HepG2 (cell line): ENCODE data around the gene MAGIX. TPM values are rescaled to one million over a fixed set of nuclear protein-coding genes. Genes with fewer than 3 reads are reported as not detected.

ENCODE experiments used
- MED8 ChIP-seq: sonication (generic); formaldehyde crosslinking; IDR thresholded peaks from 2 replicates; pipeline ENCODE4 v1.8.1; 2023; ENCODE audit warnings: mild to moderate bottlenecking, missing genetic modification reagents; ENCODE audit not compliant: insufficient replicate concordance
- MTA1 ChIP-seq: sonication (generic); formaldehyde crosslinking; IDR thresholded peaks from 2 replicates; pipeline ENCODE4 v1.4.0; 2020; ENCODE audit warnings: missing genetic modification reagents, mild to moderate bottlenecking, borderline replicate concordance
- PRPF4 ChIP-seq: fragments of 200-400 bp; formaldehyde crosslinking; IDR thresholded peaks from 2 replicates; pipeline ENCODE4 v1.6.1; 2016; ENCODE audit warnings: low read length, low read depth; ENCODE audit not compliant: poor library complexity, severe bottlenecking
- TAF1 ChIP-seq: sonication (generic); formaldehyde crosslinking; IDR thresholded peaks from 2 replicates; pipeline ENCODE4 v1.4.0; 2020; ENCODE audit warnings: missing genetic modification reagents
- TCF7L2 ChIP-seq: IDR thresholded peaks from 2 replicates; pipeline ENCODE4 v1.6.1; 2011; ENCODE audit warnings: mild to moderate bottlenecking, low read depth, low read length, moderate library complexity
- polyA plus RNA-seq, 8 experiments: library from polyadenylated mRNA; depleted of rRNA in 3 of 8; stranded (reverse) in 7 of 8; unstranded in 1 of 8; fragments of >200 nt; fragmentation: Illumina TruSeq in 4 of 8; extraction: Trizol in 4 of 8; gene quantifications; 2 replicates each; pipeline versions ENCODE4 v1.2.1 to v1.2.3, GENCODE V29; 2011 to 2016; ENCODE audit warnings: low read depth in 4 of 8, missing spikeins in 1 of 8, mixed read lengths in 1 of 8; ENCODE audit not compliant: insufficient read depth in 1 of 8
- total RNA-seq, 5 experiments: library from RNA; depleted of rRNA; stranded (reverse); fragments of >200 nt; fragmentation: Illumina TruSeq; extraction: Trizol; gene quantifications; 2 replicates each; pipeline ENCODE4 v1.2.3, GENCODE V29; 2016; ENCODE audit warnings: low read depth in 1 of 5
- TF ChIP-seq, protein P1 (sequence below): fragments of 450-650 bp; IDR thresholded peaks from 2 replicates; pipeline ENCODE4 v1.6.1; 2017
- TF ChIP-seq, protein P2 (sequence below): sonication (generic); formaldehyde crosslinking; IDR thresholded peaks from 2 replicates; pipeline ENCODE4 v1.4.0; 2020; ENCODE audit warnings: missing genetic modification reagents
- TF ChIP-seq, protein P3 (sequence below): fragments of 450-650 bp; IDR thresholded peaks from 2 replicates; pipeline ENCODE4 v1.6.1; 2016
- TF ChIP-seq, protein P4 (sequence below): sonication (generic); formaldehyde crosslinking; IDR thresholded peaks from 2 replicates; pipeline ENCODE4 v1.8.1; 2023; ENCODE audit warnings: mild to moderate bottlenecking, missing genetic modification reagents
- TF ChIP-seq, protein P5 (sequence below): sonication (generic); formaldehyde crosslinking; IDR thresholded peaks from 2 replicates; pipeline ENCODE4 v1.5.1; 2020; ENCODE audit warnings: mild to moderate bottlenecking, moderate library complexity, missing genetic modification reagents
- TF ChIP-seq, protein P6 (sequence below): conservative IDR thresholded peaks from 2 replicates; pipeline ENCODE4 v1.6.1; 2018; ENCODE audit warnings: missing genetic modification reagents
- TF ChIP-seq, protein P7 (sequence below): sonication (generic); formaldehyde crosslinking; IDR thresholded peaks from 2 replicates; pipeline ENCODE4 v1.4.0; 2020; ENCODE audit warnings: missing genetic modification reagents, borderline replicate concordance

Gene MAGIX
- total and polyA plus RNA-seq, 2 of the 13 experiments (the other 11 are each of a cell fraction or from before 2014, with no cell fraction given), result 0.63 to 1.2 TPM

DNA sequence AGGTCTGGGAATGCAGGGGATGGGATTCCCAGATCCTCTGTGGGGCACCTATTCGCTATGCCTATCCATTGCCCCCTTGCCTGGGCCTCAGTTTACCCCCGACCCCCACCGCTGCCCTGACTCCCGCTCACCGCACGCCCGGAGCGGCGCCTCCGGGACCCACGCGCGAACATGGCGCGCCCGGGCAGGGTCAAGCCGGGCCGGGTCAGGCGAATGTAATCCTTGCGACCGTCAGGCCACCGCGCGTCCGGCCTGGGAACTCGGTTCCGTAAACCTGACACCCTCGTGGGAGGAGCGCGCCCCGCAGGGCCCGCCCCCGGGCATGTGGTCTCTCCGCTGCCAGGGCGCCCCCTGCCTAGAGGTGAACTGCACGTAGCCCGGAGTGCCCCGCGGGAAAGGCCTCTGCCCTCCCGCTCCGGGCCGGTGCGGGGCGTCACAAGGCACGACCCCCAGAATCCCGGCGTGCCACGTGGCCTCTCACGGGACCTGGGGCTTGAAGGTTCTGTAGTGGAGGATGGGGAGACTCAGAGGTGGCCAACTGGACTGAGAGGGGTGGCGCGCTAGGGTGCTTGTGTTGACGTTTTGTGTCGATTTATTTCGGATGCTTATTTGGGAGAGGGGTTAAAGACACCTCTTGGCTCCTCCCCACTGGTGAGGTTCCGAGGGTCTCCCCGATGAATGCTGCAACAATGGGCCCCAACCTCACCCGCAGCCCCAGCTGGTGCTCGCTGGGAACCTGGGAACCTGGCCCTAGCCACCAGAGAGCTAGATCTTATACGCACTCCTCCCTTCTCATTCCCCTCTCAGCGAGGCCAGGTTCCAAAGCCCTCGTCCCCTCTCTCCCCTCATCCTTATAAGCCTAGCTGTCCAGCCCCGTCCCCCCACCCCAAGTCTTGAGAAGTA, 23.8 kb downstream of the MAGIX start, which contains the start of gene PRICKLE3 (continued):
- TF ChIP-seq, protein P1, sequence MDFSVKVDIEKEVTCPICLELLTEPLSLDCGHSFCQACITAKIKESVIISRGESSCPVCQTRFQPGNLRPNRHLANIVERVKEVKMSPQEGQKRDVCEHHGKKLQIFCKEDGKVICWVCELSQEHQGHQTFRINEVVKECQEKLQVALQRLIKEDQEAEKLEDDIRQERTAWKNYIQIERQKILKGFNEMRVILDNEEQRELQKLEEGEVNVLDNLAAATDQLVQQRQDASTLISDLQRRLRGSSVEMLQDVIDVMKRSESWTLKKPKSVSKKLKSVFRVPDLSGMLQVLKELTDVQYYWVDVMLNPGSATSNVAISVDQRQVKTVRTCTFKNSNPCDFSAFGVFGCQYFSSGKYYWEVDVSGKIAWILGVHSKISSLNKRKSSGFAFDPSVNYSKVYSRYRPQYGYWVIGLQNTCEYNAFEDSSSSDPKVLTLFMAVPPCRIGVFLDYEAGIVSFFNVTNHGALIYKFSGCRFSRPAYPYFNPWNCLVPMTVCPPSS, result no peak
- TF ChIP-seq MED8 (CRISPR knock-in tag) (peak; percentile 42), PRPF4 (no peak), TCF7L2 (no peak), MTA1 (CRISPR knock-in tag) (no peak; the same call in 1 of the 2 replicates), TAF1 (peak; percentile 53; the same call in 1 of the 2 replicates)
- TF ChIP-seq, protein P2, sequence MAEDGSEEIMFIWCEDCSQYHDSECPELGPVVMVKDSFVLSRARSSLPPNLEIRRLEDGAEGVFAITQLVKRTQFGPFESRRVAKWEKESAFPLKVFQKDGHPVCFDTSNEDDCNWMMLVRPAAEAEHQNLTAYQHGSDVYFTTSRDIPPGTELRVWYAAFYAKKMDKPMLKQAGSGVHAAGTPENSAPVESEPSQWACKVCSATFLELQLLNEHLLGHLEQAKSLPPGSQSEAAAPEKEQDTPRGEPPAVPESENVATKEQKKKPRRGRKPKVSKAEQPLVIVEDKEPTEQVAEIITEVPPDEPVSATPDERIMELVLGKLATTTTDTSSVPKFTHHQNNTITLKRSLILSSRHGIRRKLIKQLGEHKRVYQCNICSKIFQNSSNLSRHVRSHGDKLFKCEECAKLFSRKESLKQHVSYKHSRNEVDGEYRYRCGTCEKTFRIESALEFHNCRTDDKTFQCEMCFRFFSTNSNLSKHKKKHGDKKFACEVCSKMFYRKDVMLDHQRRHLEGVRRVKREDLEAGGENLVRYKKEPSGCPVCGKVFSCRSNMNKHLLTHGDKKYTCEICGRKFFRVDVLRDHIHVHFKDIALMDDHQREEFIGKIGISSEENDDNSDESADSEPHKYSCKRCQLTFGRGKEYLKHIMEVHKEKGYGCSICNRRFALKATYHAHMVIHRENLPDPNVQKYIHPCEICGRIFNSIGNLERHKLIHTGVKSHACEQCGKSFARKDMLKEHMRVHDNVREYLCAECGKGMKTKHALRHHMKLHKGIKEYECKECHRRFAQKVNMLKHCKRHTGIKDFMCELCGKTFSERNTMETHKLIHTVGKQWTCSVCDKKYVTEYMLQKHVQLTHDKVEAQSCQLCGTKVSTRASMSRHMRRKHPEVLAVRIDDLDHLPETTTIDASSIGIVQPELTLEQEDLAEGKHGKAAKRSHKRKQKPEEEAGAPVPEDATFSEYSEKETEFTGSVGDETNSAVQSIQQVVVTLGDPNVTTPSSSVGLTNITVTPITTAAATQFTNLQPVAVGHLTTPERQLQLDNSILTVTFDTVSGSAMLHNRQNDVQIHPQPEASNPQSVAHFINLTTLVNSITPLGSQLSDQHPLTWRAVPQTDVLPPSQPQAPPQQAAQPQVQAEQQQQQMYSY, result no peak
- TF ChIP-seq, protein P3, sequence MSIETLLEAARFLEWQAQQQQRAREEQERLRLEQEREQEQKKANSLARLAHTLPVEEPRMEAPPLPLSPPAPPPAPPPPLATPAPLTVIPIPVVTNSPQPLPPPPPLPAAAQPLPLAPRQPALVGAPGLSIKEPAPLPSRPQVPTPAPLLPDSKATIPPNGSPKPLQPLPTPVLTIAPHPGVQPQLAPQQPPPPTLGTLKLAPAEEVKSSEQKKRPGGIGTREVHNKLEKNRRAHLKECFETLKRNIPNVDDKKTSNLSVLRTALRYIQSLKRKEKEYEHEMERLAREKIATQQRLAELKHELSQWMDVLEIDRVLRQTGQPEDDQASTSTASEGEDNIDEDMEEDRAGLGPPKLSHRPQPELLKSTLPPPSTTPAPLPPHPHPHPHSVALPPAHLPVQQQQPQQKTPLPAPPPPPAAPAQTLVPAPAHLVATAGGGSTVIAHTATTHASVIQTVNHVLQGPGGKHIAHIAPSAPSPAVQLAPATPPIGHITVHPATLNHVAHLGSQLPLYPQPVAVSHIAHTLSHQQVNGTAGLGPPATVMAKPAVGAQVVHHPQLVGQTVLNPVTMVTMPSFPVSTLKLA, result 0 out of 2 replicates have a peak, but pooled peaks have one; percentile 34
- TF ChIP-seq, protein P4, sequence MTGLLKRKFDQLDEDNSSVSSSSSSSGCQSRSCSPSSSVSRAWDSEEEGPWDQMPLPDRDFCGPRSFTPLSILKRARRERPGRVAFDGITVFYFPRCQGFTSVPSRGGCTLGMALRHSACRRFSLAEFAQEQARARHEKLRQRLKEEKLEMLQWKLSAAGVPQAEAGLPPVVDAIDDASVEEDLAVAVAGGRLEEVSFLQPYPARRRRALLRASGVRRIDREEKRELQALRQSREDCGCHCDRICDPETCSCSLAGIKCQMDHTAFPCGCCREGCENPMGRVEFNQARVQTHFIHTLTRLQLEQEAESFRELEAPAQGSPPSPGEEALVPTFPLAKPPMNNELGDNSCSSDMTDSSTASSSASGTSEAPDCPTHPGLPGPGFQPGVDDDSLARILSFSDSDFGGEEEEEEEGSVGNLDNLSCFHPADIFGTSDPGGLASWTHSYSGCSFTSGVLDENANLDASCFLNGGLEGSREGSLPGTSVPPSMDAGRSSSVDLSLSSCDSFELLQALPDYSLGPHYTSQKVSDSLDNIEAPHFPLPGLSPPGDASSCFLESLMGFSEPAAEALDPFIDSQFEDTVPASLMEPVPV (CRISPR knock-in tag), result 0 out of 2 replicates have a peak, but pooled peaks have one; percentile 48
- TF ChIP-seq, protein P5, sequence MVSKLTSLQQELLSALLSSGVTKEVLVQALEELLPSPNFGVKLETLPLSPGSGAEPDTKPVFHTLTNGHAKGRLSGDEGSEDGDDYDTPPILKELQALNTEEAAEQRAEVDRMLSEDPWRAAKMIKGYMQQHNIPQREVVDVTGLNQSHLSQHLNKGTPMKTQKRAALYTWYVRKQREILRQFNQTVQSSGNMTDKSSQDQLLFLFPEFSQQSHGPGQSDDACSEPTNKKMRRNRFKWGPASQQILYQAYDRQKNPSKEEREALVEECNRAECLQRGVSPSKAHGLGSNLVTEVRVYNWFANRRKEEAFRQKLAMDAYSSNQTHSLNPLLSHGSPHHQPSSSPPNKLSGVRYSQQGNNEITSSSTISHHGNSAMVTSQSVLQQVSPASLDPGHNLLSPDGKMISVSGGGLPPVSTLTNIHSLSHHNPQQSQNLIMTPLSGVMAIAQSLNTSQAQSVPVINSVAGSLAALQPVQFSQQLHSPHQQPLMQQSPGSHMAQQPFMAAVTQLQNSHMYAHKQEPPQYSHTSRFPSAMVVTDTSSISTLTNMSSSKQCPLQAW, result peak; percentile 57
- TF ChIP-seq, protein P6, sequence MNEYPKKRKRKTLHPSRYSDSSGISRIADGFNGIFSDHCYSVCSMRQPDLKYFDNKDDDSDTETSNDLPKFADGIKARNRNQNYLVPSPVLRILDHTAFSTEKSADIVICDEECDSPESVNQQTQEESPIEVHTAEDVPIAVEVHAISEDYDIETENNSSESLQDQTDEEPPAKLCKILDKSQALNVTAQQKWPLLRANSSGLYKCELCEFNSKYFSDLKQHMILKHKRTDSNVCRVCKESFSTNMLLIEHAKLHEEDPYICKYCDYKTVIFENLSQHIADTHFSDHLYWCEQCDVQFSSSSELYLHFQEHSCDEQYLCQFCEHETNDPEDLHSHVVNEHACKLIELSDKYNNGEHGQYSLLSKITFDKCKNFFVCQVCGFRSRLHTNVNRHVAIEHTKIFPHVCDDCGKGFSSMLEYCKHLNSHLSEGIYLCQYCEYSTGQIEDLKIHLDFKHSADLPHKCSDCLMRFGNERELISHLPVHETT, result no peak
- TF ChIP-seq, protein P7, sequence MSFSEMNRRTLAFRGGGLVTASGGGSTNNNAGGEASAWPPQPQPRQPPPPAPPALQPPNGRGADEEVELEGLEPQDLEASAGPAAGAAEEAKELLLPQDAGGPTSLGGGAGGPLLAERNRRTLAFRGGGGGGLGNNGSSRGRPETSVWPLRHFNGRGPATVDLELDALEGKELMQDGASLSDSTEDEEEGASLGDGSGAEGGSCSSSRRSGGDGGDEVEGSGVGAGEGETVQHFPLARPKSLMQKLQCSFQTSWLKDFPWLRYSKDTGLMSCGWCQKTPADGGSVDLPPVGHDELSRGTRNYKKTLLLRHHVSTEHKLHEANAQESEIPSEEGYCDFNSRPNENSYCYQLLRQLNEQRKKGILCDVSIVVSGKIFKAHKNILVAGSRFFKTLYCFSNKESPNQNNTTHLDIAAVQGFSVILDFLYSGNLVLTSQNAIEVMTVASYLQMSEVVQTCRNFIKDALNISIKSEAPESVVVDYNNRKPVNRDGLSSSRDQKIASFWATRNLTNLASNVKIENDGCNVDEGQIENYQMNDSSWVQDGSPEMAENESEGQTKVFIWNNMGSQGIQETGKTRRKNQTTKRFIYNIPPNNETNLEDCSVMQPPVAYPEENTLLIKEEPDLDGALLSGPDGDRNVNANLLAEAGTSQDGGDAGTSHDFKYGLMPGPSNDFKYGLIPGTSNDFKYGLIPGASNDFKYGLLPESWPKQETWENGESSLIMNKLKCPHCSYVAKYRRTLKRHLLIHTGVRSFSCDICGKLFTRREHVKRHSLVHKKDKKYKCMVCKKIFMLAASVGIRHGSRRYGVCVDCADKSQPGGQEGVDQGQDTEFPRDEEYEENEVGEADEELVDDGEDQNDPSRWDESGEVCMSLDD, result no peak
